Myocyte (in vitro differentiated cells): ENCODE results near the gene CNTLN. TPM values are rescaled to one million over a fixed set of nuclear protein-coding genes. Genes with fewer than 3 reads are reported as not detected.
"Not testable (repeated sequence)": the region's sequence is repeated elsewhere in the genome, so short reads cannot be mapped to it uniquely, and the experiment has no call there.

Source experiments
- DNase-seq: peaks from one replicate; pipeline ENCODE4 v3.0.0-alpha.2; 2012; ENCODE audit warnings: low read depth
- total RNA-seq: library from RNA; depleted of rRNA; stranded (reverse); fragments of >200 nt; gene quantifications from 2 replicates; pipeline ENCODE4 v1.2.3, GENCODE V29; 2014

The CNTLN gene
- total RNA-seq, 1 donor from 2014 or later = 7.4 TPM

DNA sequence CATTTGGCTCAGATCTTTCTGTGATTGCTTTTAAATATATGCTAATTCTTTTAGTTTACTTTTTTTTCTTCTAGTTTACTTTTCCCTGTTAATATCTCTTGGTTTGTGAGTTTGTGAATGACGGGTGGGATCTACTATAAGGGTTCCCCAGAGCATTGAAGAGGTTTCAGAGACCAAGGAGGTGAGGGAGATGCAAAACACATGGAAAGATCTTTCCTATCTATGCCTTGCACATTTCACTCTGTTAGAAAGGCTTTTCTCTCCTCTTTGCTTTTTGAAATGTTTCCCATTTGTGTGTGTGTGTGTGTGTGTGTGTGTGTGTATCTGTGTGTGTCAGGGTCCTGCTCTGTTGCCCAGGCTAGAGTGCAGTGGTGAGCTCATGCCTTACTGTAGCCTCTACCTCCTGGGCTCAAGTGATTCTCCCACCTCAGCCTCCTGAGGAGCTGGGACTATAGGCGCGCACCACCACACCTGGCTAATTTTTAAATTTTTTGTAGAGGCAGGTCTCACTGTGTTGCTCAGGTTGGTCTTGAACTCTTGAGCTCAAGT is 50.7 kb downstream of the CNTLN start:
- DNase-seq = no peak

DNA sequence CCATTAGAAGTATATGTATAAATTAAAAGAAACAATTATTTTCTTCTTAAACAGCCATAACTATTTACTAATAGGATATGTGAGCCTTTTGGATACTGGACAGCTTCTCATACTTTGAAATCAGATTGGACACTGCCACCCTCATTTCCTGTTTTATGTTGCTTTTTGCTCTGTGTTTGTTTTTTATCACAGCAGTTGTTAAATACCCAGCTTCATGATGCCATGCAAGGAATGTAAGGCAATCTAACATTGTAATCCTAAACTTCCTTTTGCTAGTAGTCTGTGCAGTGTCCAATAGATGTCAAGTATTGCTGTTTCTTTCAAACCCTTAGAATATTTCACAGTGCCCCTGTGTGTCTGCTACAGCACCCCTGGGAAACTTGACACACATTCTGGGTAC is 56.2 kb downstream of the CNTLN start:
- DNase-seq = peak; percentile 27

DNA sequence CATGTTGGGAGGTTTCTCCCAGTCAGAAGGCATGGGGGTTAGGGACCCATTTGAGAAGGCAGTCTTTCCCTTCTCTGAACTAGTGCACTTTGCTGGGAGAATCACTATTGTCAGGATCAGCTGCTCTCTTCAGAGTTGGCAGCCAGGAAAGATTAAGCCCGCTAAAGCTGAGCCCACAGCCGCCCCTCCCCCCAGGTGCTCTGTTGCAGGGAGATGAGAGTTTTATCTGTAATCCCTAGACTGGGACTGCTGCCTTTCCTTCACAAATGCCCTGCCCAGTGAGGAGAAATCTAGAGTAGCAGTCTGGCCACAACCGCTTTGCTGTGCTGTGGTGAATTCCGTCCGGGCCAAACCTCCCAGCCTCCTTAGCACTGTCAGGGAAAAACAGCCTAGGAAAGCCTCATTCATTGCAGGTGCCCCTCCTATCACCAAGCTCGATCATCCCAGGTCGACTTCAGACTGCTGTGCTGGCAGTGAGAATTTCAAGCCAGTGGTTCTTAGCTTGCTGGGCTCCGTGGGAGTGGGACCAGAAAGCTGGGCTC is 69.8 kb downstream of the CNTLN start:
- DNase-seq = peak; percentile 3

DNA sequence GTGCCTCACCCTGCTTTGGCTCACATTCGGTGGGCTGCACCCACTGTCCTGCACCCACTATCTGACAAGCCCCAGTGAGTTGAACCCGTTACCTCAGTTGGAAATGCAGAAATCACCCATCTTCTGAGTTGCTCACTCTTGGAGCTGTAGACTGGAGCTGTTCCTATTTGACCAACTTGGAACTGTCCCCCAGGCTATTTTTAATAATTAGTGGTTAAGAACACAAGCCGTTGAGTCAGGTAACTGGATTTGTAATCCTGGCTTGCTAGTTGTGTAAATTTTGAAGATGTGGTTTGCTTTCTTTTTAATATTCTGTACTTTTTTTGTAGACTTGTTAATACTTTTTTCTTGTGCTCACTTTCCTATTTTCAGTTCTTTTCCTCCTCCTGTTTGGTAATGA is 81.2 kb downstream of the CNTLN start:
- peak; percentile 34 for DNase-seq

DNA sequence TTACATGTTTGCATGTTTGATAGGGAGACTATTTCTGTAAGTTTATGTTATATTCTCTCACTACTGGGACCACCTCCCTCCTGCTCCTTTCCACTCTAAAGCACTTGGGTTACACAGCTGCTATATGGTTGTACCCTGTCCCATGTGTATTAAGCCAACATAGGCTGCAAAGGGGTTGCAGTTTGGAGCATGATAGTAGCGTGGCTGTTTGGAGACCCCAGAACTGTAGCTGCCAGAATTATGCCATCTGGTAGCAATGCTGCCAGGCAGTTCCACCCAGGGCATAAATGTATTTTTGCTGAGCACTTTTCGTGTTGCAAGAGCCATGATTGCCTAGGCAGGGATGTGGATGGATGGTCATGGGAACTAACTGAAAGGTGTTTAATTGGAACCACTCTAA is 81.8 kb downstream of the CNTLN start:
- no peak for DNase-seq

DNA sequence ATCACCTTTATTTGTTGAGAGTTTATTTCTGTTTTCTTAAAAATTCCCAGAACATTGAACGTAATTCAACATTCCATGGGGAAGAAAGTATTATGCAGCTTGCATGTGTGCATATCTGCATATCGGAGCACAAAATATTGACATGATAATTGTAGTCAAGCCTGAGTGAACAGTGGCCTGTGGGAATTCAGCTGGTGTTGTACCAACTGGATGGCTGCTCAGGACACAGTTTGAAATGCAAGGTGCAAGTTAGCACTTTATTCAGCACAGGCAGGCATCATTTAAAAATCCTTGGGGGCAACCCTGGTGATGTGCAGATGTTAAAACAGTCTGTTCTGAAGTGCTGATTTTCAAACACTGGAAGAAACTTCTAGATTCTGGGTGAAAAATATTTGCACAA is 82.4 kb downstream of the CNTLN start:
- no peak for DNase-seq

DNA sequence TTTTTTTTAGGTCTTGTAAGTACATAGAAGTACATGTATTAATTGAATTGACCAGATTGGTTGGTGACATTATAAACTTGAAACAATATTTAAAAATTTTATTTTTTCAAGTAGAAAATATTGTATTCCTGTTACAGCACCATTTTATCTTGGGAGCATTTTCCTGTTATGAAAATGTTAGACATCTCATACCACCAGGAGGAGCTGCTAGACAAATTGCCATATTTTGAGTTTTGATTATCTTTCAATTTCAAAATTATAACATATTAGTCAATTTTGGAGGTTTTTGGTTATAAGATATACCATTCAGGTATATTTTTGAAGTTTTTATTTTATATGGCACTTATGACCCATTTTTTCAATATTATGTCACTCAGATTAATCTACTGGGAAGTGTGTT is 84.4 kb downstream of the CNTLN start:
- DNase-seq = peak; percentile 12

DNA sequence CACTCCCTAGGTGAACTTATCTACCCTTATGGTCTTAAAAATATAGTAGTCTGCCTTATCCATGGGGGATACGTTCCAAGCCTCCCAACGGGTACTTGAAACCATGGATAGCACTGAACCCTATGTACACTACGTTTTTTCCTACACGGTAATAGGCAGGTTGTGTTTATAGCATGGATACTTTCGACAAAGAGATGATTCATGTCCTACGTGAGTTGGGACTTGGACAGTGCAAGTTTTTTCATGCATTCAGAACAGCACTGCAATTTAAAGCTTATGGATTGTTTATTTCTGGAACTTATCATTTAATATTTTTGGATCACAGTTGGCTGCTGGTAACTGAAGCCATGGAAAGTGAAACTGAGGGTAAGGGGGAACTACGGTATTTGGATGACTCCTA is 88.1 kb downstream of the CNTLN start:
- DNase-seq = no peak

DNA sequence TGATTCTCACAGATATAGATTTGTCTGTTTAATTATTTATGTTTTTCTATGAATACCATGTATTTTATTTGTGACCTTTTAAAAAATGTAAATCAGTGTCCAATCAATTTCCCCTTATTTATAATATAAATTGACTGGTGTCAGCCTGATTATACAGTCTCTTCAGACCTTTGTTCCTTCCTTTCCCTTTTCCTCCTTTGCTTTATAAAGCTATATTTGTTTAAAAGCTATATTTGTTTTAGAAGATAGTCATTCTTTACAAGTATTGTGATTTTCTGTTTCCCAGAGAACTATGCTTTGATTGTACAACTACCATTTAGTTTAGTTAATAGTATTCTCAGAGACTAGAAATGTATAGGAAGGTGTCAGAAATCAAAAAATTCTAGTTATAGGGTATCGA is 90.6 kb downstream of the CNTLN start:
- no peak for DNase-seq

DNA sequence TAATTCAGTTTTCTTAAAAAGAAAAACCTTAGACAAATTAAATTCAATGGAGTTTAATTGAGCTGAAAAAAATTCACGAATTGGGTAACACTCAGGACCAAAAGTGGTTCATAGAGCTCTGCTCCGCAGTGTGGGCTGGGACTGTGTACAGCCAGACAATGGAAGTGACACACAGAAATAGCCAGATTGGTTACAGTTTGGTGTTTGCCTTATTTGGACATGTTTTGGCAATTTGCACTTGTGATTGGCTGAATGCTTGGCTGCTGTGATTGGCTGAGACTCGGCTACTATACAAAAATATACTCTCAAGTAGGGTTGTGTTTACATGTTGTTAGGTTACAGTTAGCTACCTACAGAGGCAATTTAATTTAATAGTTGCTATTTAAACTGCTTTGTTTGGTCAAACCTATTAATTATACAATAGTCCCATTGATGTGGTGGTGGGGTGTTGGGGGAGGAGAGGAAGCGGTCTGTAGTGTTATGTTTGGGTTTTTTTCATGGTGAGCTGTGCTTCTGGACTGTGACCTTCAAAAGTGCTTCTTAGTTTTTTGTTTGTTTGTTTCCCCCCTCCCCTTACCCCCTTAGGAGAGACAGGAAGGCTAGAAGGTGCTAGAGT is 95.2 kb downstream of the CNTLN start:
- no peak for DNase-seq

DNA sequence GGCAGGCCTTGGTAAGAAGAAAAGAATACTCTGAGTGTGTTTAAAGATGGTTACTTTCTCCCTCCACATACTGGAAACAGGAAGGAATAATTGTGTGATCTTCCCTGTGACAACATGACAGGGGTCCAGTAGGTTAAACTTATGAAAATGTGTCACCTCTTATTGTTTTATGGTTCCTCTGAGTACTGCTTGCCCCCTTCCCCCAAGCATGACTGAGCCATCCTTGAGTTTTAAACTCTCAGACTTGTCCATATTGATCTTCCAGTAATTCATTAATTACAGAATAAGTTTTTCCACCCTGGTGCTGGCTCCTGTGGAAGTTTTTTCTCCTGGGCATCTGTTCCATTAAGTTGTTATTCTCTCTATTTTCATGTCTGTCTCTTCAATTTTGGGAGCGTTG is 95.8 kb downstream of the CNTLN start:
- DNase-seq = no peak

DNA sequence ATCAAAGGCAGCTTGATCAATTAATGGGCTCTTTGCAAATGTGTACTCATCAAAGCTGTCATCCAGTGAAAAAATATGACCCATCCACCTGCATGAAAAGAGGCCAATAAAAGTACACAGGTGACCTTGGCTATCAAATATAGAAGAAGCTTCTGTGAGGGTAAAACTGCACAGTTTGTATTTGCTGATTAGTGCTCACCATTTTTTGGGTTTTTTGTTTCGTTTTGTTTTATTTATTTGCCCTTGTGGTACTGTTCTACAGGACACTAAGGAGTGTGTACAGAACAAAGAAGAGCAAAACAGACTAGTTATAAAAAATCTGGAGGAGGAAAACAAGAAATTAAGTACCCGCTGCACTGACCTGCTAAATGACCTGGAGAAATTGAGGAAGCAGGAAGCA is 101.3 kb downstream of the CNTLN start:
- DNase-seq = no peak

DNA sequence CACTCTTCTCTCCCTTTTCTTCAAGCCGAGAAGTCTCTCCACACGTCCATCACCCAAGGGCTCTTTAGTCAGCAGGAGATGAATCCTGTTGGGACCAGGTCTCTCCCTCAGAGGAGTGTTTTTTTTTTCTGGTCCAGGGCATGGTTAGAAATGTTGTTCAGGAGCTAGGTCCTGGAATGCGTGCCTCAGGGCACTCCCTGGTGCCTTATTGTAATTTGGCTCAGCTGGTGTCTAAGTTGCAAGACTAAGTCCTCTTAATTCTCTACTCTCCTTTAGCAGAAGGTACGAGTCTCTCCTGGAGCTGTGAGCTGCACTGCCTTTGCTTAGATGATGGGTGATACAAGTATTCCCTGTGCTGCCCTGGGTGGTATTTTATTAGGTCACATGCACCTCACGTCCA is 111.9 kb downstream of the CNTLN start:
- no peak for DNase-seq

DNA sequence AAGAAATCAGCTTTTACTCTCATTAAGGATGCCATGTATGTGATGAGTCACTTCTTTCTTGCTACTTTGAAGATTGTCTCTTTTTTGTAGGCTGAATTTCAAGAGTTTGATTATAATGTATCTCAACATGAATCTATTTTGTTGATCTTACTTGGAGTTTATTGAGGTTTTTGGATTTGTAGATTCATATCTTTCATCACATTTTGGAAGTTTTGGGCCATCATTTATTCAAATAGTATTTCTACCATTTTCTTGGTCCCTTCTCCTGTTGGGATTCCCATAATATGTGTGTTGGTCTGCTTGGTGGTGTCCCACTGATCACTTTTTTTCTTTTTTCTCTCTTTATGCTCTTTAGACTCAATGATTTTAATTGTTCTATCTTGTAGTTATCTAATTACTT is 116.3 kb downstream of the CNTLN start:
- no peak for DNase-seq

DNA sequence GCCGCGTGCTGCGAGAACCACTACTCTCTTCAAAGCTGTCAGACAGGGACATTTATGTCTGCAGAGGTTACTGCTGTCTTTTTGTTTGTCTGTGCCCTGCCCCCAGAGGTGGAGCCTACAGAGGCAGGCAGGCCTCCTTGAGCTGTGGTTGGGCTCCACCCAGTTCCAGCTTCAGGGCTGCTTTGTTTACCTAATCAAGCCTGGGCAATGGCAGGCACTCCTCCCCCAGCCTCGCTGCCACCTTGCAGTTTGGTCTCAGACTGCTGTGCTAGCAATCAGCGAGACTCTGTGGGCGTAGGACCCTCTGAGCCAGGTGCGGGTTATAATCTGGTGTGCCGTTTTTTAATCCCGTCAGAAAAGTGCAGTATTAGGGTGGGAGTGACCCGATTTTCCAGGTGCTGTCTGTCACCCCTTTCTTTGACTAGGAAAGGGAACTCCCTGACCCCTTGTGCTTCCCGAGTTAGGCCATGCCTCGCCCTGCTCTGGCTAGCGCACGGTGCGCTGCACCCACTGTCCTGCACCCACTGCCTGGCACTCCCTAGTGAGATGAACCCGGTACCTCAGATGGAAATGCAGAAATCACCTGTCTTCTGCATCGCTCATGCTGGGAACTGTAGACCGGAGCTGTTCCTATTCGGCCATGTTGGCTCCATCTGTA is 133.8 kb downstream of the CNTLN start:
- DNase-seq = not testable (repeated sequence)

DNA sequence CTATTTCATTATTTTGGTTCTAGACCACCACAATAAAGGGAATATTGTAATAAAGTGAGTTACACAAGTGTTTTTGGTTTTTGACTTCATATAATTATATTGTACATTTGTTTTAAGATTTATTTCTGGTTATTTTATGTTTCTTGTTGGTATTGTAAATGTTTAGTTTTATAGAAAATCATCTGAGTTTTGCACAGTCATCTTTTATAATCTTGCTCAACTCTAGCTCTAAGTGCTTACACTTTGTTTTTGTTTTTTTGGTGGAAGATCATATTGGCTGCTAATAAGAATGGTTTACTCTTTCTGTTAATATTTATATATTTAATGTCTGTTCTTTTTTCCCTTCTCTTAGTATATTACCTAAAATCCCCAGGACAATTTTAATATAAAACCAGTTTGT is 135.0 kb downstream of the CNTLN start:
- no peak for DNase-seq

DNA sequence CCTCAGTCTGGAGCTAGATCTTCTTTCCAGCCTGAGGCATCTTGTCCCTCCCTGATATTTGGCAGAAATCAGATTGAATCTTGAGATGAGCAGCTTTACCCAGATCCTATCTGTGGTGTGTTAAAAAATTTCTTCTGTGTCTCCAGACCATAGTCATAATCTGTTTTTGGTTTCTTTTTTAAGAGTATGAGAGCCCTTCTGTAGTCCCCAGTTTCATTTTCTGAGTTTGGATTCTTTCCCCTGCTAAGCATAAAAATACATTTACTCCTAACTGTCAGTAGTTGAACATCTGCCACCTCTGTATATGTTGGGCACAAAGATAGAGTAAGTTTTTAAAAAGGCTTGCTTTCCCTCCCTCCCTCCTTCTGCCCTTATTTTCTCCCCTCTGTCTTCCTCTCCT is 137.7 kb downstream of the CNTLN start:
- no peak for DNase-seq

DNA sequence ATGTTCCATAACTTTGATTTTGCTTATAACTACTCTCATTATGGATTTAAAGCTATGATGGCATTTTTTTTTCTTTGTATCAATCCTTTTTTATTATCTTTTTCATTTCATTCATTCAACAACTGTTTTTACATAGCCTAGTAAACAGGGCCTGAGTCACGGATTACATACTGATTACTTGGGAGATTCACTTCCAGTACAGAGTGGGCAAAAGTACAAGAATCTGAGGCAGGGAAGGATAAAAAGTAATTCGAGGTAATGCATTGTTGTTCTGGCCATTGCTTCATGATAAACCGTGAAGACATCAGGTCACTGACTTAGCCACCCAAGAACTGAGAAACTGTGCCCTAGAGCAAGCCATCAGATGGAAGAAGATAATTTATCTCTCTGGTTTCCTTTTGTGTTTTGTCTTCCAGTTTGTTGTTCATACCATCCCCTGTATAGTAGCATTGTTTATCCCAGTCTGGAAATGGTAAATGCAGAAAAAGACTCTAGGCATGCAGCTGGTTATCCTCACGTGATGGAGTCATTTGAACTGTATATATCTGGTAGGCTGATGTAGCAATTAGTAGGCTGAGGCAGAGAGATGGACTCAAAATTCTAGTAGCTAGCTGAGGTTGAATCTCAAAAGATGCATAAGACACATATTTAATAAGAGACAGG is 145.6 kb downstream of the CNTLN start:
- peak; percentile 4 for DNase-seq

DNA sequence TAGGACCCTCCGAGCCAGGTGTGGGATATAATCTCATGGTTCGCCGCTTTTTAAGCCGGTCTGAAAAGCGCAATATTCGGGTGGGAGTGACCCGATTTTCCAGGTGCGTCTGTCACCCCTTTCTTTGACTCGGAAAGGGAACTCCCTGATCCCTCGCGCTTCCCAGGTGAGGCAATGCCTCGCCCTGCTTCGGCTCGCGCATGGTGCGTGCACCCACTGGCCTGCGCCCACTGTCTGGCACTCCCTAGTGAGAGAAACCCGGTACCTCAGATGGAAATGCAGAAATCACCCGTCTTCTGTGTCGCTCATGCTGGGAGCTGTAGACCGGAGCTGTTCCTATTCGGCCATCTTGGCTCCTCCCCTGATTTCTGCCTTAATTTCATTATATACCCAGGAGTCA is 155.8 kb downstream of the CNTLN start:
- not testable (repeated sequence) for DNase-seq

DNA sequence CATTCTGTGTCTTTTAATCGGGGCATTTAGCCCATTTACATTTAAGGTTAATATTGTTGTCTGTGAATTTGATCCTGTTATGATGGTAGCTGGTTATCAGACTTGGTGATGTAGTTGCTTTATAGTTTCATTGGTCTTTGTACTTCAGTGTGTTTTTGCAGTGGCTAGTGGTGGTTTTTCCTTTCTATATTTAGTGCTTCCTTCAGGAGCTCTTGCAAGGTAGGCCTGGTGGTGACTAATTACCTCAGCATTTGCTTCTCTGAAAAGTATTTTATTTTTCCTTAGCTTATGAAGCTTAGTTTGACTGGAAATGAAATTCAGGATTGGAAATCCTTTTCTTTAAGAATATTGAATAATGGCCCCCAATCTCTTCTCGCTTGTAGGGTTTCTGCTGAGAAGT is 156.9 kb downstream of the CNTLN start:
- DNase-seq = peak; percentile 12

DNA sequence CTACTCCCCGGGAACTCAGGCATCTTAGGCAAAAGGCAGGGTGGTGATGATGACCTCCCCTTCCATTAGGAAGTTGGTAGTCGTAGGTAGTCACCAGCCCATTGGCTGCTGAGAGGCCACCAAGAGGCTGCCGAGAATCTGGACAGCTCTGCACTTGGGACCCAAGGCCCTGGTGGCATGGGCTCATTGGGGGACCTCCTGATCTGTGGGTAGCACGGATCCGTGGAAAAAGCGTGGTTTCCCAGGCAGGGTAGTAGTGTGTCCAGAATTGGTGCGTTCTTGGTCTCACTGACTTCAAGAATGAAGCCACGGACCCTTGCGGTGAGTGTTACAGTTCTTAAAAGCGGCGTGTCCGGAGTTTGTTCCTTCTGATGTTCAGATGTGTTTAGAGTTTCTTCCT is 158.8 kb downstream of the CNTLN start:
- DNase-seq = no peak
